CD4-positive, CD25-positive, alpha-beta regulatory T cell (primary cell): Measurements from ENCODE around the gene CPN2. TPM values are rescaled to one million over a fixed set of nuclear protein-coding genes. Genes with fewer than 3 reads are reported as not detected.

Experiments
- ATAC-seq, 2 donors: fragments of 150-1000 bp; cut with Tn5 transposase; one replicate each; pipeline ENCODE4 v1.10.0; 2021; ENCODE audit warnings: low read depth in 2 of 2, moderate number of reproducible peaks in 2 of 2, moderate library complexity in 1 of 2
- DNase-seq, 3 donors: peaks; one replicate each; pipeline versions ENCODE4 v3.0.0 to v3.0.0-alpha.2; 2012 to 2022; ENCODE audit warnings: mixed read lengths in 1 of 3
- H3K27ac ChIP-seq: one replicate; pipeline ENCODE4 v1.7.0; 2013; ENCODE audit warnings: mild to moderate bottlenecking, low read length; ENCODE audit not compliant: insufficient read depth, poor library complexity, severe bottlenecking
- H3K27me3 ChIP-seq: one replicate; pipeline ENCODE4 v1.7.0; 2013; ENCODE audit warnings: low read length; ENCODE audit not compliant: control insufficient read depth, insufficient read depth
- H3K36me3 ChIP-seq: one replicate; pipeline ENCODE4 v1.7.0; 2013; ENCODE audit warnings: mild to moderate bottlenecking, low read length, moderate library complexity; ENCODE audit not compliant: control insufficient read depth, insufficient read depth
- H3K4me1 ChIP-seq: 2 replicates; pipeline ENCODE4 v1.7.0; 2013; ENCODE audit warnings: mild to moderate bottlenecking, low read length; ENCODE audit not compliant: insufficient read depth, control insufficient read depth, poor library complexity, severe bottlenecking
- H3K4me3 ChIP-seq: one replicate; pipeline ENCODE4 v1.7.0; 2013; ENCODE audit warnings: low read depth, mild to moderate bottlenecking, low read length, moderate library complexity
- H3K9me3 ChIP-seq, 2 experiments: 1 replicate in 1 of 2; 2 replicates in 1 of 2; pipeline ENCODE4 v1.7.0; 2013; ENCODE audit warnings: low read length in 2 of 2, mild to moderate bottlenecking in 1 of 2, moderate library complexity in 1 of 2; ENCODE audit not compliant: control insufficient read depth in 2 of 2
- H3K27ac Mint-ChIP-seq, 3 donors: one replicate each; pipeline ENCODE4 v1.8.0; 2020 to 2022; ENCODE audit warnings: mild to moderate bottlenecking in 3 of 3, mixed read lengths in 3 of 3, moderate library complexity in 2 of 3
- H3K27me3 Mint-ChIP-seq: one replicate; pipeline ENCODE4 v1.8.0; 2022; ENCODE audit warnings: mild to moderate bottlenecking, mixed read lengths
- H3K36me3 Mint-ChIP-seq: one replicate; pipeline ENCODE4 v1.8.0; 2020; ENCODE audit warnings: mixed read lengths
- H3K4me1 Mint-ChIP-seq, 4 donors: one replicate each; pipeline ENCODE4 v1.8.0; 2020 to 2022; ENCODE audit warnings: mixed read lengths in 4 of 4, mild to moderate bottlenecking in 1 of 4
- H3K4me3 Mint-ChIP-seq, 4 donors: one replicate each; pipeline ENCODE4 v1.8.0; 2020 to 2022; ENCODE audit warnings: mild to moderate bottlenecking in 4 of 4, mixed read lengths in 4 of 4, moderate library complexity in 3 of 4
- H3K9me3 Mint-ChIP-seq, 7 donors: one replicate each; pipeline ENCODE4 v1.8.0; 2020 to 2022; ENCODE audit warnings: mixed read lengths in 7 of 7, mild to moderate bottlenecking in 3 of 7, moderate library complexity in 2 of 7
- polyA plus RNA-seq, 4 donors: library from polyadenylated mRNA; unstranded; fragments of 300-500 nt; fragmentation: Illumina TruSeq; gene quantifications; one replicate each; pipeline ENCODE4 v1.2.3, GENCODE V29; 2021
- total RNA-seq: library from RNA; stranded (reverse); gene quantifications from one replicate; pipeline ENCODE4 v1.2.3, GENCODE V29; 2022

Gene CPN2
- total and polyA plus RNA-seq, 5 donors from 2014 or later = not detected

- ATAC-seq = no peak
- H3K4me3 Mint-ChIP-seq = no peak overlapping the region
Observed at GRCh38 chr3:194386648-194387047, 35.5 kb upstream of the CPN2 start.

GRCh38 chr3:194386066-194386465 lies 34.9 kb upstream of the CPN2 start:
- H3K36me3 Mint-ChIP-seq = no peaks in the 10 kb centered on the region
- Histone ChIP-seq H3K4me1 (no peaks in the 10 kb centered on the region), H3K27ac (no peak overlapping the region), H3K27me3 (peaks cover 3% of the 10 kb centered on the region), H3K4me3 (no peak overlapping the region), H3K9me3 (peaks cover 4 to 5% of the 10 kb centered on the region in 2 experiments), H3K36me3 (no peaks in the 10 kb centered on the region)
- no peak overlapping the region for H3K4me3 Mint-ChIP-seq
- no peak for DNase-seq
- H3K27me3 Mint-ChIP-seq = peaks cover 17% of the 10 kb centered on the region
- ATAC-seq = no peak
- H3K4me1 Mint-ChIP-seq = no peaks in the 10 kb centered on the region
- H3K9me3 Mint-ChIP-seq = peaks cover 0 to 8% (median 0%) of the 10 kb centered on the region in 7 donors
- H3K27ac Mint-ChIP-seq = no peak overlapping the region

More at GRCh38 chr3:194386648-194387047, 35.5 kb upstream of the CPN2 start:
- Mint-ChIP-seq H3K36me3 (no peaks in the 10 kb centered on the region), H3K9me3 (peaks cover 0 to 8% (median 1%) of the 10 kb centered on the region in 7 donors), H3K27ac (no peak overlapping the region), H3K4me1 (no peaks in the 10 kb centered on the region), H3K27me3 (peaks cover 23% of the 10 kb centered on the region)
- H3K4me3 ChIP-seq = no peak overlapping the region
- DNase-seq = no peak
- H3K36me3 ChIP-seq = no peaks in the 10 kb centered on the region
- no peaks in the 10 kb centered on the region for H3K4me1 ChIP-seq
- H3K27me3 ChIP-seq = peaks cover 3% of the 10 kb centered on the region
- H3K9me3 ChIP-seq = peaks cover 5 to 6% of the 10 kb centered on the region in 2 experiments
- H3K27ac ChIP-seq = no peak overlapping the region

- no peaks in the 10 kb centered on the region for H3K36me3 ChIP-seq
- Mint-ChIP-seq H3K27ac (no peak overlapping the region), H3K36me3 (no peaks in the 10 kb centered on the region), H3K4me3 (no peak overlapping the region), H3K27me3 (peaks cover 6% of the 10 kb centered on the region), H3K4me1 (no peaks in the 10 kb centered on the region), H3K9me3 (no peaks in the 10 kb centered on the region)
- ATAC-seq (no peak), DNase-seq (no peak)
- no peak overlapping the region for H3K4me3 ChIP-seq
- no peaks in the 10 kb centered on the region for H3K4me1 ChIP-seq
- H3K27me3 ChIP-seq = no peaks in the 10 kb centered on the region
- no peak overlapping the region for H3K27ac ChIP-seq
- no peaks in the 10 kb centered on the region for H3K9me3 ChIP-seq
Observed at GRCh38 chr3:194384569-194385001, 33.5 kb upstream of the CPN2 start.

GRCh38 chr3:194384156-194384555 lies 33.0 kb upstream of the CPN2 start:
- ATAC-seq (no peak), DNase-seq (no peak)
- Histone ChIP-seq H3K4me3 (no peak overlapping the region), H3K4me1 (no peaks in the 10 kb centered on the region), H3K9me3 (no peaks in the 10 kb centered on the region), H3K36me3 (no peaks in the 10 kb centered on the region), H3K27me3 (no peaks in the 10 kb centered on the region), H3K27ac (no peak overlapping the region)
- no peak overlapping the region for H3K4me3 Mint-ChIP-seq
- no peaks in the 10 kb centered on the region for H3K36me3 Mint-ChIP-seq
- peaks cover 6% of the 10 kb centered on the region for H3K27me3 Mint-ChIP-seq
- no peak overlapping the region for H3K27ac Mint-ChIP-seq
- no peaks in the 10 kb centered on the region for H3K4me1 Mint-ChIP-seq
- no peaks in the 10 kb centered on the region for H3K9me3 Mint-ChIP-seq

- no peaks in the 10 kb centered on the region for H3K27me3 ChIP-seq
- H3K27ac ChIP-seq = no peak overlapping the region
- Mint-ChIP-seq H3K27me3 (peaks cover 6% of the 10 kb centered on the region), H3K9me3 (no peaks in the 10 kb centered on the region), H3K4me1 (no peaks in the 10 kb centered on the region), H3K36me3 (no peaks in the 10 kb centered on the region), H3K4me3 (no peak overlapping the region), H3K27ac (no peak overlapping the region)
- no peaks in the 10 kb centered on the region for H3K4me1 ChIP-seq
- no peak for ATAC-seq
- no peak for DNase-seq
- no peak overlapping the region for H3K4me3 ChIP-seq
- no peaks in the 10 kb centered on the region for H3K9me3 ChIP-seq
- no peaks in the 10 kb centered on the region for H3K36me3 ChIP-seq
Observed at GRCh38 chr3:194383276-194383940, 32.3 kb upstream of the CPN2 start.

- no peak for ATAC-seq
- Mint-ChIP-seq H3K27ac (no peak overlapping the region), H3K4me1 (no peaks in the 10 kb centered on the region), H3K36me3 (no peaks in the 10 kb centered on the region), H3K4me3 (no peak overlapping the region), H3K9me3 (no peaks in the 10 kb centered on the region), H3K27me3 (peaks cover 4% of the 10 kb centered on the region)
- Histone ChIP-seq H3K27me3 (no peaks in the 10 kb centered on the region), H3K4me1 (no peaks in the 10 kb centered on the region), H3K9me3 (no peaks in the 10 kb centered on the region), H3K27ac (no peak overlapping the region), H3K4me3 (no peak overlapping the region), H3K36me3 (no peaks in the 10 kb centered on the region)
- no peak for DNase-seq
Observed at GRCh38 chr3:194382892-194383223, 31.7 kb upstream of the CPN2 start.

GRCh38 chr3:194382196-194382891 lies 31.2 kb upstream of the CPN2 start:
- no peak overlapping the region for H3K27ac ChIP-seq
- ATAC-seq (no peak), DNase-seq (no peak)
- no peaks in the 10 kb centered on the region for H3K36me3 ChIP-seq
- Mint-ChIP-seq H3K36me3 (no peaks in the 10 kb centered on the region), H3K4me3 (no peak overlapping the region), H3K27ac (no peak overlapping the region), H3K27me3 (no peaks in the 10 kb centered on the region), H3K4me1 (no peaks in the 10 kb centered on the region), H3K9me3 (no peaks in the 10 kb centered on the region)
- H3K27me3 ChIP-seq = no peaks in the 10 kb centered on the region
- no peaks in the 10 kb centered on the region for H3K4me1 ChIP-seq
- no peak overlapping the region for H3K4me3 ChIP-seq
- no peaks in the 10 kb centered on the region for H3K9me3 ChIP-seq

GRCh38 chr3:194381460-194381875 lies 30.3 kb upstream of the CPN2 start:
- H3K36me3 Mint-ChIP-seq = no peaks in the 10 kb centered on the region
- Histone ChIP-seq H3K4me3 (no peak overlapping the region), H3K27ac (no peak overlapping the region), H3K9me3 (no peaks in the 10 kb centered on the region), H3K27me3 (no peaks in the 10 kb centered on the region), H3K4me1 (no peaks in the 10 kb centered on the region), H3K36me3 (no peaks in the 10 kb centered on the region)
- H3K27ac Mint-ChIP-seq = no peak overlapping the region
- no peaks in the 10 kb centered on the region for H3K4me1 Mint-ChIP-seq
- no peaks in the 10 kb centered on the region for H3K9me3 Mint-ChIP-seq
- peaks cover 8% of the 10 kb centered on the region for H3K27me3 Mint-ChIP-seq
- DNase-seq (no peak), ATAC-seq (no peak)
- H3K4me3 Mint-ChIP-seq = no peak overlapping the region
